Calu3 (cell line): ENCODE results near the gene COMMD7. TPM values are rescaled to one million over a fixed set of nuclear protein-coding genes. Genes with fewer than 3 reads are reported as not detected.

Source experiments
- BruUV-seq: library from RNA; stranded (reverse); fragments of 400-500 nt; replicated peaks from 2 replicates; lab custom pipeline; 2021; lab: Mats Ljungman, UMichigan
- CTCF ChIA-PET: fragments of 300-600 bp; sonication (Branson Sonifier 250); formaldehyde crosslinking; loops from one replicate; lab custom pipeline; 2022; ENCODE audit warnings: antibody characterized with exemption; lab: Charles Lee
- DNase-seq: peaks from one replicate; pipeline ENCODE4 v3.0.0; 2022
- H3K27ac Mint-ChIP-seq: one replicate; pipeline ENCODE4 v1.8.0; 2022; ENCODE audit warnings: mixed read lengths; ENCODE audit not compliant: unreplicated experiment
- H3K27me3 Mint-ChIP-seq: one replicate; pipeline ENCODE4 v1.8.0; 2022; ENCODE audit warnings: mixed read lengths; ENCODE audit not compliant: unreplicated experiment
- H3K36me3 Mint-ChIP-seq: one replicate; pipeline ENCODE4 v1.8.0; 2022; ENCODE audit warnings: mild to moderate bottlenecking, moderate library complexity, mixed read lengths; ENCODE audit not compliant: insufficient read depth, unreplicated experiment
- H3K4me1 Mint-ChIP-seq: one replicate; pipeline ENCODE4 v1.8.0; 2022; ENCODE audit warnings: mild to moderate bottlenecking, low read depth, mixed read lengths; ENCODE audit not compliant: unreplicated experiment
- H3K4me3 Mint-ChIP-seq: one replicate; pipeline ENCODE4 v1.8.0; 2022; ENCODE audit warnings: mild to moderate bottlenecking, low read depth, moderate library complexity, mixed read lengths; ENCODE audit not compliant: unreplicated experiment
- H3K9me3 Mint-ChIP-seq: one replicate; pipeline ENCODE4 v1.8.0; 2022; ENCODE audit warnings: low read depth, mixed read lengths; ENCODE audit not compliant: unreplicated experiment
- CTCF ChIP-seq: fragments of 200-600 bp; IDR thresholded peaks from one replicate; pipeline ENCODE4 v1.8.0; 2022; ENCODE audit warnings: antibody characterized with exemption; ENCODE audit not compliant: unreplicated experiment
- intact Hi-C: fragments of 100-400 bp; cut with micrococcal nuclease; formaldehyde crosslinking; loops from one replicate; pipeline ENCODE4 v1.10.0; 2022; ENCODE audit not compliant: unreplicated experiment
- total RNA-seq: library from RNA; stranded (reverse); gene quantifications from 2 replicates; pipeline ENCODE4 v1.2.3, GENCODE V29; 2022

COMMD7 gene
- total RNA-seq, 1 experiment from 2014 or later = 56.0 TPM

GRCh38 chr20:32680544-32681174 is 62.6 kb downstream of the COMMD7 start:
- CTCF ChIA-PET = interaction anchor here (0.6 to 2.2 kb wide), 3 partner anchors 15 to 230 kb away, joined by 3 to 14 read pairs (median 6); no protein-coding TSS in a partner anchor
- H3K4me3 Mint-ChIP-seq = no peak overlapping the region
- no peak overlapping the region for H3K27ac Mint-ChIP-seq
- intact Hi-C loops = no loop called here
- H3K36me3 Mint-ChIP-seq = no peaks in the 10 kb centered on the region
- no TSS peak for BruUV-seq
- DNase-seq = no peak
- no peak for TF ChIP-seq CTCF
- no peaks in the 10 kb centered on the region for H3K9me3 Mint-ChIP-seq
- no peaks in the 10 kb centered on the region for H3K27me3 Mint-ChIP-seq
- H3K4me1 Mint-ChIP-seq = peaks cover 11% of the 10 kb centered on the region

- CTCF ChIA-PET = interaction anchor here (0.7 to 3.6 kb wide), 2 partner anchors 99 to 637 kb away, joined by 3 to 16 read pairs; no protein-coding TSS in a partner anchor
- intact Hi-C loops = no loop called here
- H3K36me3 Mint-ChIP-seq = no peaks in the 10 kb centered on the region
- H3K27ac Mint-ChIP-seq = no peak overlapping the region
- H3K9me3 Mint-ChIP-seq = no peaks in the 10 kb centered on the region
- no peaks in the 10 kb centered on the region for H3K27me3 Mint-ChIP-seq
- TF ChIP-seq CTCF = no peak
- no peak for DNase-seq
- H3K4me1 Mint-ChIP-seq = peaks cover 11% of the 10 kb centered on the region
- no peak overlapping the region for H3K4me3 Mint-ChIP-seq
- BruUV-seq = no TSS peak
Observed at GRCh38 chr20:32678948-32679347, 64.3 kb downstream of the COMMD7 start.

GRCh38 chr20:32675223-32675975 is 67.9 kb downstream of the COMMD7 start:
- H3K4me1 Mint-ChIP-seq = no peaks in the 10 kb centered on the region

More at GRCh38 chr20:32675223-32675975, 67.9 kb downstream of the COMMD7 start:
- TF ChIP-seq CTCF = no peak
- intact Hi-C loops = loop anchor here (2.0 kb wide), 1 partner anchor 269 kb away; no protein-coding TSS in a partner anchor
- no peak for DNase-seq
- Mint-ChIP-seq H3K4me3 (no peak overlapping the region), H3K27me3 (no peaks in the 10 kb centered on the region), H3K27ac (no peak overlapping the region), H3K9me3 (no peaks in the 10 kb centered on the region), H3K36me3 (no peaks in the 10 kb centered on the region)
- no TSS peak for BruUV-seq
- CTCF ChIA-PET = interaction anchor here (0.7 to 3.6 kb wide), 3 partner anchors 102 to 182 kb away, joined by 3 to 85 read pairs (median 16); no protein-coding TSS in a partner anchor
